Measurements from ENCODE around the gene PTPN1.

GRCh38 chr20:50468378-50468798, 41.8 kb upstream of the PTPN1 start:
- TF ChIP-seq CTCF (IDR thresholded peaks at IDR 0.05), result no peak
- no peak for TF ChIP-seq POLR2A (IDR thresholded peaks at IDR 0.05)
